Lower leg skin (tissue), 4 donors: ENCODE measurements around the gene SEPTIN12. TPM values are rescaled to one million over a fixed set of nuclear protein-coding genes. Genes with fewer than 3 reads are reported as not detected.

Experiments used
- DNase-seq, 2 donors: peaks; one replicate each; pipeline ENCODE4 v3.0.0-alpha.2; 2019; ENCODE audit warnings: low spot score in 2 of 2
- H3K4me3 ChIP-seq: fragments of 200-600 bp; sonication (generic); 2 replicates; pipeline ENCODE4 v1.5.1; 2017; ENCODE audit warnings: mild to moderate bottlenecking, low read depth; ENCODE audit not compliant: poor library complexity, severe bottlenecking
- POLR2A ChIP-seq, 2 donors: fragments of 450-650 bp; IDR thresholded peaks; one replicate each; pipeline ENCODE4 v1.6.1; 2016 to 2017; ENCODE audit warnings: antibody characterized with exemption in 2 of 2, mild to moderate bottlenecking in 1 of 2, moderate library complexity in 1 of 2
- WGBS, 2 donors: methylation state at CpG; one replicate each; pipeline ENCODE4 v1.1.5; 2018; 5-methylcytosine and 5-hydroxymethylcytosine counted together
- intact Hi-C: fragments of 100-400 bp; cut with DNase I; formaldehyde crosslinking; loops from one replicate; pipeline ENCODE4 v1.15.0; 2023; ENCODE audit warnings: low total_unique reads
- total RNA-seq, 4 donors: library from RNA; depleted of rRNA; stranded (reverse); fragments of >200 nt; gene quantifications; one replicate each; pipeline ENCODE4 v1.1.0, GENCODE V29; 2016
- TF ChIP-seq, protein P1 (sequence below), 3 donors: fragments of 450-650 bp; IDR thresholded peaks; one replicate each; pipeline ENCODE4 v1.5.1; 2016; ENCODE audit warnings: antibody characterized with exemption in 3 of 3, mild to moderate bottlenecking in 3 of 3, moderate library complexity in 2 of 3

The SEPTIN12 gene
- total RNA-seq, 4 donors from 2014 or later = not detected

DNA sequence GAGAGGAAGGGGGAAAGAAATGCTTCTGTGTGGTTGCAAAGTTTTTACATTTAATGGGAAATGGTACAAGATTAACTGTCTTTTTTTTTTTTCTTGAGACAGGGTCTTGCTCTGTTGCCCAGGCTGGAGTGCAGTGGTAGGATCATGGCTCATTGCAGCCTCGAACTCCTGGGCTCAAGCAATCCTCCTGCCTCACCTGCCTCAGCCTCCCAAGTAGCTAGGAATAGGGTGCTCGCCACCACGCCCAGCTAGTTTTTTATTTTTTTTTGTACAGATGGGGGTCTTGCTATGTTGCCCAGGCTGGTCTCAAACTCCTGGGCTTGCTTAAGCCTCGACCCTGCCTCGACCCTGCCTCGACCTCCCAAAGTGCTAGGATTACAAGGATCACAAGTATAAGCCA, 18.1 kb upstream of the SEPTIN12 start:
- intact Hi-C loops = no loop called here

DNA sequence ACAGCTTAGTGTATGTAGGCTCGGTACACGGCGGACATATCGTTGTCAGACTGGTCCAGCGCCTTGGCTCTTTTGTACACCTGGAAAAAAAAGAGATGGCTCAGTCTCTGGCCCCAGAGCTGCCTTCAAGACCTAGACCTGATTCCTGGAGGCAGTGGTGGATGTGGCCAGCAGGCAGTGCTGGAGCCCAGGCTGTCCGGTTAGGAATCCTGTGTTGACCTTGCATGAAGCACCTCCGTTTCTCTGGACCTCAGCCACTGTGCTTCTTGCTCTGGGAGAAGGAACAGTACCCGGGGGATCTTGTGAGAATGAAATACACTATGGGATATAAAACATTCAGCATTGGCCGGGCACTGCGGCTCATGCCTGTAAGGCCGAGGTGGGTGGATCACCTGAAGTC, 17.1 kb upstream of the SEPTIN12 start:
- intact Hi-C loops = no loop called here
- no peak overlapping the region for H3K4me3 ChIP-seq
- no peak for TF ChIP-seq POLR2A (IDR thresholded peaks at IDR 0.05)
- TF ChIP-seq, protein P1, sequence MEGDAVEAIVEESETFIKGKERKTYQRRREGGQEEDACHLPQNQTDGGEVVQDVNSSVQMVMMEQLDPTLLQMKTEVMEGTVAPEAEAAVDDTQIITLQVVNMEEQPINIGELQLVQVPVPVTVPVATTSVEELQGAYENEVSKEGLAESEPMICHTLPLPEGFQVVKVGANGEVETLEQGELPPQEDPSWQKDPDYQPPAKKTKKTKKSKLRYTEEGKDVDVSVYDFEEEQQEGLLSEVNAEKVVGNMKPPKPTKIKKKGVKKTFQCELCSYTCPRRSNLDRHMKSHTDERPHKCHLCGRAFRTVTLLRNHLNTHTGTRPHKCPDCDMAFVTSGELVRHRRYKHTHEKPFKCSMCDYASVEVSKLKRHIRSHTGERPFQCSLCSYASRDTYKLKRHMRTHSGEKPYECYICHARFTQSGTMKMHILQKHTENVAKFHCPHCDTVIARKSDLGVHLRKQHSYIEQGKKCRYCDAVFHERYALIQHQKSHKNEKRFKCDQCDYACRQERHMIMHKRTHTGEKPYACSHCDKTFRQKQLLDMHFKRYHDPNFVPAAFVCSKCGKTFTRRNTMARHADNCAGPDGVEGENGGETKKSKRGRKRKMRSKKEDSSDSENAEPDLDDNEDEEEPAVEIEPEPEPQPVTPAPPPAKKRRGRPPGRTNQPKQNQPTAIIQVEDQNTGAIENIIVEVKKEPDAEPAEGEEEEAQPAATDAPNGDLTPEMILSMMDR (IDR thresholded peaks at IDR 0.05) = no peak
- 87 to 92% methylated on average over 11 of the region's 11 CpGs for WGBS, 2 donors
- DNase-seq = no peak

More for the DNA sequence above, 18.1 kb upstream of the SEPTIN12 start:
- no peak for DNase-seq
- no peak for TF ChIP-seq POLR2A (IDR thresholded peaks at IDR 0.05)
- TF ChIP-seq, protein P1 (IDR thresholded peaks at IDR 0.05) = no peak
- WGBS, 2 donors = 92 to 93% methylated on average over 6 of the region's 6 CpGs
- H3K4me3 ChIP-seq = no peak overlapping the region

DNA sequence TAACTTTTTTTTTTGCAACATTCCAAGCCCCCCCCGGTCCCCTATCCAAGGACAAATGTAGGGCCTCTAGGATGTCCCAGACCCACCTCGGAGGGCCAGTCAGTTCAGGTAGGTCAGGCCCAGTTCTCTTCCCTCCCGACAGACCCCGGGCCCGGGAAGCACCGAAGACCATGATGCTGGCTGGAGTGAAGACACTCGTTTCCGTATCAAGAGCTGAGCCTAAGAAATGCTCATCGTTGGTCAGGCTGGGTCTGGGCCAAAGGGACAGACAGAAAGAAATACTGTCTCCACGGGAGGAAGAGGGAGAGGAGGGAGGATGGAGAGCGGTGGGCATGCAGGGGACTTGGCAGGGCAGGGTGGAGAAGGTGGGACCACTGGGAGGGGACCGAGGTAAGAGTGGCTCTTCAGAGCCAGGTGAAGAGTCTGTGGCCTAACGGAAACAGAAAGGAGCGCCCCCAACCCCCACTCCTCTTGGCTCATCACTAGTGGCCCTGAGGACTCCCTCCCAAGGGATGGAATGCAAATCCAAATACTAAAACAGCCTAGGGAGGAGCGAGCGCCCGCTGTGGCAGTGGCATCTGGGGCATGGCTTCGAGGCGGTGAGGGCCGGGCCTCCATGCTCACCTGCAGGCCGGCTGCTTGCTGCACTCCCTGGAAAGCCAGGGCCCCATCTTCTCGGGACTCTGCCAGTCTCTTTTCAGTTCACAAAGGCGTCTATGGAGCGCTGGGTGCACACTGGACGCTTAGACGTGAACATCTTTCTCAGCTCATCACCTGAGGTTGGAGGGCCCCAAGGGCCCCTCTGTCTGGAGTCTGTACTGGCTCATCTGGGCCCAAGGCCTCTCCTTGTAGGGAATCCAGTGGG, 16.0 kb upstream of the SEPTIN12 start:
- DNase-seq = no peak
- intact Hi-C loops = no loop called here
- WGBS, 2 donors = 84 to 87% methylated on average over 24 to 26 of the region's 26 CpGs
- no peak for TF ChIP-seq POLR2A (IDR thresholded peaks at IDR 0.05)
- TF ChIP-seq, protein P1 (IDR thresholded peaks at IDR 0.05) = no peak
- no peak overlapping the region for H3K4me3 ChIP-seq

DNA sequence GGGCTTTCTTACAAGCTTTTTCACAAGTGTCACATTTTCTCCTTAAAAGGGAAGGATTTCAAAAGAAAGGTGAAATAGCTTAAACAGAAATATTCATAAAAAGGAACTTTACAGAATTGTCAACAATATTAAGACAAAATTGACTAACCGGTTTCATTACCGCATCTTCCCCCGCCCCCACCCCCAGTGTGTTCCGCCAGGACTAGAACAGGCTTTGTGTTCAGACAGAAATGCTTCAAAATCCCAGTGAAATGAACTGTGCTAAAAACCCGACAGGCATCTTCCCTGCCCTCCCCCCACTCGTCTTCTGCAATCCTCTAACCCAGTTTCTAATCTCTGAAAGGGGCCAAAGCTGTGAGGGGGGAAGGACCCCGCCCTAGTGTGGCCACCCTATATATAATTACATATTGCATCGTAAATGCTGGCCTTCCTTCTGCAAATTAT, 15.3 kb upstream of the SEPTIN12 start:
- intact Hi-C loops = no loop called here
- TF ChIP-seq, protein P1 (IDR thresholded peaks at IDR 0.05) = no peak
- no peak for TF ChIP-seq POLR2A (IDR thresholded peaks at IDR 0.05)
- no peak for DNase-seq
- 42 to 50% methylated on average over 8 of the region's 8 CpGs for WGBS, 2 donors
- no peak overlapping the region for H3K4me3 ChIP-seq

DNA sequence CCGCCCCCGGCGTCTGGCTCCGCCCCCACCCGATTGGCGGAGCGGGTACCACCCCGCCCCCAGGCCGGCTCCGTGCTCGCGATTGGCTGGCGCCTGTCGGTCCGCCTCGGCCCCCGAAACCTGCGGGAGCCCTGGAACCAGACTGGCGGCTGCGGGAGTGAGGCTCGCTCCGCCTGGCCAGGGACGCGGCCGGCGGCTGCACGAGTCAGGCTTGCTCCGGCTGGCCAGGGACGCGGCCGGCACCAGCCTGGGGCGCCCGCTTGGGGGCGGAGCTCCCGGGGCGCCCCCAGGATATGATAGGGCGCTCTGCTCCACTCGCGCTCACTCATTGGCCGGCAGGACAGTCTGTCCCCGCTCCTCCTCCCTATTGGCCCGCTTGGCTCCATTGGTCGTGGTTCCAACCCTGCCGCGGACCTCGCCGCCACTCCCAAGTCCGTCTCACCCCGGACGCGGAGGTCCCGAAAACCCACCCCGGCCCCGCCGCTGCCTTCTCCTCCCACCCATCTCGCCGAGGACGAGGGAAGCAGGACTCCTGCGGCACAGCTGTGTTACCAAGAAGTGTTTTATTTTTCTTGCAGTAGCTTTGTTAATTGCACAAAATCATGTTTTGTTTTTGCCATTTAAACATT, 14.6 kb upstream of the SEPTIN12 start:
- intact Hi-C loops = no loop called here
- WGBS, 2 donors = 1% methylated on average over 18 to 51 of the region's 59 CpGs
- TF ChIP-seq POLR2A (IDR thresholded peaks at IDR 0.05) = no peak
- TF ChIP-seq, protein P1 (IDR thresholded peaks at IDR 0.05) = no peak
- peak overlapping the region; percentile 51 for H3K4me3 ChIP-seq
- peak; percentile 86 to 98 for DNase-seq
